ENCODE measurements around the gene HOPX.
"Not testable (repeated sequence)": the region's sequence is repeated elsewhere in the genome, so short reads cannot be mapped to it uniquely, and the experiment has no call there.

HOPX gene

DNA sequence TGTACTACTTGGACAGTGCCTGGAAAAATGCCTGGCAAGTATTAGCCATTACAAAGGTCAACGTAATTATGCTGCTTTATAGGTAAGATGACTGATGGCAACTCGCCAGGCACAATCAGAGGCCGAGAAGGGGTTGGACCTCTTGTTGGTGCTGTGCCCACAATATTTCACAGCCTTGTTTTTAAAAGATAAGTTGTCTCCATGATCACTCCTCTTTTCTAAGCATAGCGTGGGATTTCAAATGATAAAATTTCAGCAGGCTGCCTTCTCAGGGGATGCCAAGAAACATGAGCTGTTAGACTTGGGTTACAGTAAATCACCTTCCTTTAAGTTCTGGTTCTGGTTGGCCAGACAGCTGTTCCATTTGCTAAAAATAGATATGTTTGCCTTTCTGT, 26.9 kb downstream of the HOPX start:
- no peak for DNase-seq

DNA sequence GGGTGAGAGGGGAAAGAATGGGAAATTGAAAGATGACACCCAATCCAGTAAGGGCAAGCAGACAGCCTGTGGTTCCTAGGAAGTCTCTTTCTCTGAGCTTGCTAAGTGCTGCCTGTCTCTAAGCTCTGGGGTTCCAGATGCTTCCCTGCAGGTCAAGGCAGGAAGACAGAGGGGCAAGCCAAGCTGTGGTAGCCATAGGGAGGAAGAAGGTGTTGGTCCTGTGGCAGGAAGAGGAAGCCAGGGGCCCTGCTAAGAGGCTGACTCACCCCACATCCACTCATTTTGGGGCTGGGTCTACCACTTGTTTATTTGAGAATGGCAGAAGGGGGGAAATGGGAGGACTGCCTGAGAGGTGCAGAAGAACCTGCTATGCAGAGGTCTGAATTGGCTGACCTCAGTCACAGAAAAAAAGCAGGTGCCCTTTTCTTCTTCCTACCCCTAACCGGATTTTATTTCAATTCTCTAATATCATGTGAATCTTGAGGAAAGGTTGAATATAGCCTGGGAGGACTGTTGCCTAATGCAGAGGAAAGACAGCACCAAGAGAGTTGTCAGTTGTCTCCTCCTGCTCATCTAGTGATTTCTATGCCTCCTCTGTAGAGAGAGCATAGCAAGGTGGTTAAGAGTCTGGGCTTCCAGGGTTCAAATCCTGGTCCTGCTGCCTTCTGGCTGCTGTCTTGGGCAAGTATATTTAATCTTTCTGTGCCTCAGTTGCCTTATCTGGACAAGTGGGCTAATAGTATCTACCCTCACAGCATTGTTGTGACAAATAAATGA, 27.4 kb downstream of the HOPX start:
- DNase-seq: no peak

DNA sequence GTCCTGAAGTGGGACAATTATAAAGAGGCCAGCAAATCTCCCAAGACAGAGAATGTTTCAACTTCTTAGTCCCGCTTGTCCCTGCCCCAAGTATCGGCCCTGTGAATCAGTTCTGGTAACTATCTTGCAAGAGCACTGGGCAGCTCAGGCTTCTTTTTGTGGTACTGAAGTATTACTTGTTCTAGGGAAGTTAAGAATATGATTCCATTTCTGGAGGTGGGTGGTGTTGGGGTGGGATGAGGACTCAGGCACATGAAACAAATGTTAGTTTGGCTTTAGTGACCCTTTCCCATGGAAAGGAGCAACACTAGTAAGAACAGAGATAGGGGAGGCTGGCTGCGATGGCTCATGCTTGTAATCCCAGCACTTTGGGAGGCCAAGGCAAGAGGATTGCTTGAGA, 28.9 kb downstream of the HOPX start:
- DNase-seq: peak; percentile 17 to 53

DNA sequence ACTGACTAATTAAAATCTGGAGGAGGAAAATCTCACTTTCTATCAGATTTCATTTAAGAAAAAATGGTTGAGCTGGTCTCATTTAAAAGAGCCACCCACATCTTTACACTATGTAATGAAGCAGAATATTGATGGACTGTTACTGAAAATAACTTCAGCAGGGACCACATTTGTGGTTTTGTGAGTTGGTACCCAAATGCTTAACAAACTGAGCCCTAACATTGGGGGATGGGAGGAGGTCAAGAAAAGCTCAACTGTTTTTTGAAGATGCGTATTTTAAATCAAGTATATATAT, 30.1 kb downstream of the HOPX start:
- DNase-seq: no peak

DNA sequence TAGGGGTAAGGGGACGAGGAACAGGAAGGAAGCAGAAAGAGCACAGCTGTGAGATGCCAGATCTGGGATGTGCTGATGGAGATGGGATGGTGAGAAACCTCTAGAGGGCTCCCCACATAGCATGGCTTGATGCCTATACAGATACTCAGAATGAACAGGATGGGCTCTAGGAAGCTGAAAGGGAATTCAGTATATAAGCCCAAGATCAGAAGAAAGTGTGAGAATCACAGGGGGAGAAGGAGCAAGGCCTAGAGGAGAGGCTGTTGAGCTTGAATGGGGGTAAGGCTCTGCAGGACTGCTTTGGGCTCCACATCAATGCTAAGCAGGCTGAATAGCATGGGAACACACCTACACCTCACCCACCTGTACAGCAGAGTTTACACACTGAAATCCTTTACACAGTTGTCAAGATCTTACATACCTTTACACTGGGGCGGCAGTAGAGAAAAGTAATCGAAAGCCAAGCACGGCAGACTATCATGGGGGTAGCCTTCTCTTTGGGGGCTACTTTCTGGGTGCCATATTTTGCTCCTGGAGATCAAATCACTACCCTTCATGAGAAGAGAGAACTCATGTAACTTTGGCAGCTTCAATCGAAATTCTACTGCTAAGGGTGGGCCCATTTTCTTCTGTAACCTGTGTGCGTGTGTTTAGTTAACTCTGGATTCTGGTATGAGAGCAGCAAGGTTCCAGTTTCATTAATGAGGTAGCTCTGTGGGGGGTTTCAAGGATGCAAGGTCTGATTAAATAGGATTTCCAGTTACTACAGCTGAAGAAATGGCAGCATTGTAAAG, 30.6 kb downstream of the HOPX start:
- no peak for DNase-seq

DNA sequence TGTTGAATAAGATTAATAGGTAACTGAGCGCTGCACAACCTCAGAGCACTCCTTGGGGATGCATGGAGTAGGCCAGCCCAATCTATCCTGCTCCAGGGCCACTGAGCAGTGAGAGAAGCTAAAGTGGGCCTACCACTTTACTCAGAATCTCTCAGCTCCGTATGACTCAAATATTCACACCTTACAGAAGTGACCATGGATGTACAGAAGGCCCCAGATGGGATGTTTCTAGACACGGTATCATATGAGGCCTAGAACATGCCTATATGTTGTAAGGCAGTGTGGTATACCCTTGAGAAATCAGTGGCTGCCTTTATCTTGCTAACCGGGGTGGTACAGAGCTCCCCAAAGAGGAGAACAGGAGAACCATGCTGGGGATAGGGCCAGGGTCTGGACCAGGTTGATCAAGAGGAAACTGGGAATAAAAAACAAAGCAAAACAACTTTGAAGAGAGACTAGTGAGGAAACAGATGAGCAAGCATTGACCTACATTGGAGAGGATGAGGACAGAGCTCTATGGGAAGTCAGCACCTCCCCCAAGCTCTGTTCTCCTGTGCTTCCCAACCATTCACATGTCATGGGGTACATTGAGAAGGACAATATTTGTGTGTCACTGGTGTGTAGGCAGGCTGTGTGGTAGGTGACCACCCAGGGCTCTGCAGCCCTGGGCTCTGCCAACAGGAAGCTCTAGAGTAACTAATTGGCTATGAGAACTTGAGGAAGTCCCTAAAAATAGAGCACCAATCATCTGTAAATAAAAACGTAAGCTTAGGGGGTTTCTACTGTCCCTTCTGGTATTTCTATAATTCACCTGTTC, 31.4 kb downstream of the HOPX start:
- DNase-seq: peak; percentile 77 to 89

DNA sequence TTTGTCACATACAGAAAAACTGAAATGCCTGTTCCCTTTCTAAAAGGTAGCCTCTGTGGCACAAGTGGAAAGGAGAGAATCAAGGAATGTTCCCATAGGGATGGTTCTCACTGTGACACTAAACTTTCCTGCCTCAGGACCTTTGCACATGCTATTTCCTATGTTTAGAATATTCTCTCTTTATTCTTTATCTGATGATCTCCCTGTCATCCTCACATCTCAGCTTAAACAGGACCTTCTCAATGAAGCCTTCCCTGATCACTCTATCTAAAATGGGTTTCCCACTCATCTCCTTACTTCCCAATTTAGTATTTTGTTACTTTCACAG, 32.3 kb downstream of the HOPX start:
- DNase-seq: no peak

DNA sequence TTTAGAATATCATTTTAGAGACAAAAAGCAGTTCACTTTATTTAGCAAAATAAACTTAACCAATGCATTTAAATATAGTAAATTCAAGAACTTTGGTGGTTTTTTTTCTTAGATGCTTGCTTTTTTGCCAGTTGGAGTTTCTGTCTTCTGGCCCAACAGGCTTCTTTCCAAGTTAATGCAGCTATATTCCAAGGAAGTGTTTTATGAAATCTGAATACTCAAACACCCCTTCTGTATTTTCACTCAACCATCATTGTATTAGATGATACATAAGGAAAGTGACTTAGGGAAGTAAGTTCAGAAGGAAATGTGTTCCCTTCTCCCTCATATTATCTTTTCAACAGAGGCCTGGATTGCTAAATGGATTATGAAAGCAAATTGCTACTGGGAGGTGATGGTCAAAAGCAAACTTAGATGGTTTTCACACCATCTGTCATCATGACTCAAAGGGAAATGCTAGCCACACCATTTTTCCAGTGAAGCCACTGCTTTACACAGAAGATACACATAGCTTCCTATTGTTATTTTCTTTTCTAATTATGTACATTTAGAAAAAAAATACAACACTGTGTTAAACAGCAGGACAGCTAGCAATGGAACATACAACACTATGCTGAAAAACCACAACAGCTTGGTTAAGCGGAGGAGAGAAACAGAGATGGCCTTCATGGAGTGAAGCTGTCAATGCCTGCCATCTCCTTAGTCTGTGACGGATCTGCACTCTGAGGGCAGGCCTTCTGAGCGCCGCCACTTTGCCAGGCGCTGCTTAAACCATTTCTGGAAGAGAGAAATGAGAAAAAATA, 32.9 kb downstream of the HOPX start:
- peak; percentile 73 to 92 for DNase-seq

DNA sequence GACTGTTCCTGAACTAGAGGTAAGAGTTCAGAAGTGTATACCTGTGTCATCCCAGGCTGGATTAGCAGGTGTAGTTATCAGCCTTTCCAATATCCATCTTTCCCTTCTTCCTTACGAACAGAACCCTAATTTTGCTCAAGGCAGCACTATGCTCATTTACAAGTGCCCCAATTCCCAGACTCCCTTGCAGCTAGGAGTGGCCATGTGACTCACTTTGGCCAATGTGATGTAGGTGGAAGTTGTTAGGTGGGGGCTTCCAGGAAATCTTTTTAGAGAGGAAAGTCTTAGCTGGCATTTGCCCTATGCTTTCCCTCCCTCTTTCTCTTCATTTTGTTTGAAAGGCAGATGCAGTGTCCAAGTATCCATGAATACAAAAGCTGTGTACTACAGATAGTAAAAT, 34.8 kb downstream of the HOPX start:
- no peak for DNase-seq

DNA sequence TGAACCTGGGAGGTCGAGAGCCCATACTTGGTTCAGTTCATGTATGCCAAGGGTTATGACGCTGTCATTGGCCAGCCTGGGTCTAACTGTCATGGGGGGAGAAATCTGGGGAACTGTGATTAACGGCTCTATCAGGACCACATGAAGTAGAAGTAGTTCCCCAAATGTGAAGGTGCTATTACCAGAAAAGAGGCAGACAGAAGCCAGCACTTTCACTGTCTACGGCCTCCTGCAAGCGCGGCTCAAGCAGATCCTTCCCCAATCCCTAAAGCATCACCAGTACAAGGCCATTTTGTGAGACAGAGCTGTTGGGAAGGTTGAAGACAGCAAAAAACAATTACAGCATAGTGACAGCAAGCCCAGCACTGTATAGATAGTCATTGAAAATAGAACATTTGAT, 37.5 kb downstream of the HOPX start:
- DNase-seq: no peak

DNA sequence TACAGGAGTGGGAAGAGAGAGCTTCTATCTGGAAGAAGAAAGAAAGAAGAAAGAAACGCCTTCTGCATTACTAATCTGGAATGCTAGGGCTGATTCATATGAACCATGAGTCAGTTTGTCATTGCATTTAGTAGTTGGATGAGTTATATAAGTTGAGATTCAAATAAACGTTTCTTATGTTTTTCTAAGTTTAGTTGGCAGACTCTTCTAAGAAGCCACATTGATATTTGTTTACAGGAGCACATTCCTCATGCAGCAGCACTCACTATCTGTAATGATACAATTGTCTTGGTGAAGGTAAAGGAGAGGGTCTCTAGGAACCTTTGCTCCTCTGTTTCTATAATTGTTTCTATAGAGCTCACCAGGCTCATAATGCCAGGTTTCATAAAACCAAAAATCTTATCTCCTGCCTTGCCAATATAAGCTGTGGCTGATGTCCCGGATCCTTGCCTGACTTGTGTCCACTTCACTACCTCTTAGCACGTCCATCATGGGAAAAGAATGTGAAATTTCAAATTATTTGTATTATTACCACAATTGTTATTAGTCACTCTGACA, 39.5 kb downstream of the HOPX start:
- no peak for DNase-seq

DNA sequence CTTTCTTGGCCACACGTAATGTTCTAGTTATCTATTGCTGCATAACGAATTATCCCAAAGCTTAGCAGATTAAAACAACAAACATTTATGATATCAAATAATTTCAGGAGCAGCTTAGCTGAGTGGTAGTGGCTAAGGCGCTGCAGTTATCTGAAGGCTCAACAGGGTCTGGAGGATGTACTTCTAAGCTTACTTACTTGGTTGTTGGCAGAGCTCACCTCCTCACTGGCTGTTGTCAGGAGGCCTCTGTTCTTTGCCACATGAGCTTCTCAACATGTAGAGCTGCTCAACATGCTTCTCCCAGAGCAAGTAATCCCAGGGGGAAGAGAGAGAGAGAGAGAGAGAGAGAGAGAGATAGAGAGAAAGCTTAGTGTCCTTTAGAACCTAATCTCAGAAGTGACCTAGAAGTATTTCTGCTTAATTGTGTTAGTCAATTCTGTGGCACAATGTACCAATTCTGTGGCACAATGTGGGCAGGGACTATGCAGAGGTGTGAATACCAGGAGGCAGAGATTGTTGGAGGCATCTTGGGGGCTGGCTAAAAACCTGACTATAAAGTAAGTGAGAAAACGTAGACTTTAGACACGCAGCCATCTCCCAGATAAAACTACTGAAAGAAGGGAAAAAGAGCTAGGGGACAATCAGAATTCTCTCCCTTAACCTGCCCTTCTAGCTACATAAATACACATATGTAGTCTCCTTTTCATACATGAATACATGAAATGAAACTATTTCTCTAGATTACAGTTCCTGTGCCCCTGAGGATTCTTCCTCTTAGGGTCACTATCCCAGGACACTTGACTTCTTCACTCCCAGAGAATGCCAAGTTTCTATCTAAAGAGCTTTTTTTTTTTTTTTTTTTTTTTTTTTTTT, 40.2 kb downstream of the HOPX start:
- DNase-seq: no peak

DNA sequence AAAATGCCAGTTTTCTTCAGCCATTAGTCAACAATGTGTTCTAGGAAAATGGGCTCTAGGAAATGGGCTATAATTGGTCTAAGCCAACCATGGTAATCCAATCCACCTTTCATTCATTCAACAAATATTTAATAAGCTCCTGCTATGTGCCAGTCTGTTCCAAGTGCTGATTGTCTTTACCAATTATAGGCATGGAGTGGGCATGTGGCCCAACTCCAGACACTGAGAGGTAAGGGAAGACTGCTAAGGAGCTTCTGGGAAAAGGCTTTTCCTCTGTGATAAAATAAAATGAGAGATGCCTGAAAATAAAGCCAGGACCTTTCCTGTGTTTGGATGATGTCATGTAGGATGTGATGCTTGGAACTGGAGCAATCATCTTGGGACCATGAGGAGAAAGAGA, 43.3 kb downstream of the HOPX start:
- DNase-seq: no peak

DNA sequence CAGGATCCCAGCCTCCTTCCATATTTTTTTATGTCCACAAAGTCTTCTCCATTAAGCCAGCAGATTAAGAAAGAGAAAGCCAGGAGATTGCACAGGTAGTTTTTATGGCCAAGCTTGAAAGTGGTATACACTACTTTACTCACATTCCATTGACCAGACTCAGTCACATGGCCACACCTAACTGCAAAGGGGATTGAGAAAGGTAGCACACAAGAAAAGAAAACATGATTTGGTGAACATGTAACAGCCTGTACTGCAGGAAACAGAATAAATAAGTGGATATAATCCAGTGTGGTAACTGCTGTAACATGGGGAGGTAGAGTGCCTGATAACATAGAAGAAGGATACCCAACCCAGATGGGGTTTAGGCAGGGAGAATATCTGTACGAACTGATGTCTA, 43.9 kb downstream of the HOPX start:
- no peak for DNase-seq

DNA sequence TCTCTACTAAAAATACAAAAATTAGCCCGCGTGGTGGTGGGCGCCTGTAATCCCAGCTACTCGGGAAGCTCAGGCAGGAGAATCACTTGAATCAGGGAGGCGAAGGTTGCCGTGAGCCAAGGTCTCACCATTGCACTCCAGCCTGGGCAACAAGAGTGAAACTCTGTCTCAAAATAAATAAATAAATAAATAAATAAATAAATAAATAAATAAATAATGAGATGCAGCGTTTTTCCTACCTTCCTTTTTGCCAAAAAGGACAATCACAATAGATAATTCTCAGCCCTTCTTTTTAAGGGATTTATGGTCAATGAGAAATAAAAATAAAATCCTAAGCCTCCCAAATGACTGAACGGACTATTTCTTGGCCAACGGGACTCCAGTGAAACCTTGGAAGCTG, 46.1 kb downstream of the HOPX start:
- not testable (repeated sequence) for DNase-seq

DNA sequence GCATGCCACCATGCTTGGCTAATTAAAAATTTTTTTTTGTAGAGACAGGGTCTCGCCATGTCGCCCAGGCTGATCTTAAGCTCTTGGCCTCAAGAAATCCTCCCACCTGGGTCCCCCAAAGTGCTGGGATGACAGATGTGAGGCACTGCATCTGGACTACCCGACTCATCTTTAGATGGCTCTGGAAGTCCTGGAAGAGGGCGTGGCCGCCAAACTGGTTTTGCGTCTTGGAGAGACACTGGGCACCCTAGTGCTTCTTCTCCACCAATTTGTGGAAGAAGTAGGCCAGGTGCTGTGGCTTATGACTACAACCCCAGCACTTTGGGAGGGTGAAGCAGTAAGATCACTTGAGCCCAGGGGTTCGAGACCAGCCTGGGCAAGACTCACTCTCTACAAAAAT, 47.6 kb downstream of the HOPX start:
- DNase-seq: no peak

DNA sequence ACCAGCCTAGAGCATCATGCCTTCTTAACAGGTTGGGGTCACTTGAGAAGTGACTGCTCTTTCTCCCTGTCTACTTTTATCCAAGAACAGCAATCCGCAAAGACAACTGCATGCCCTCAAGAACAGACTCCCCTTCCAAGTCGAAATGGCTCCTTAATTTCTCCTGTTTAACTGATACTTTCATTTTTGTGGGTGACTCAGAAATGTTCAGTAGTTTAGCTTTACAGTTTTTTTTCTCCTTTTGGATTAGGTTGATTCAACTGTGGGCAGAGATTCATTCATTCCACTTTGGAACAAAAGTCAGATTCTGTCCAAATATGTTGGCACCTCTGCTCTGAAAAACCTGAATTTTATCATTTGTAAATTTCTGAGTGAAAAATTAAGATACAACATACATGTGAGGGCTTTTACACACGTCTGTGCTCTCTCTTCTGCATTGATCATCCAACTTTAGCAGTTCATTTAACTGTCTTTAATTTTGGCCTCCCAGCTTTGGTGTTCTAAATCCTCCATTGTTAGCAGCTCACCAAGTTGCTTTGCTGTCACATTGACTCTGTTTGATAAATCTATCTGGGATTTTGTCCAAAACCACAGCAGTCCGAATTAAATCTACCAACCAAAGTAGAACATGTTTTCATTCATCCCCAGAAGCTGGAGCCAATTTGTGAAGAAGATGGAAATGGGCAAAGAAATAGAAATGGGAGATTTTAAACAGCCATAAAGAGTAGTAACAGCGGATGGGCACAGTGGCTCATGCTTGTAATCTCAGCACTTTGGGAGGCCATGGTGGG, 50.0 kb downstream of the HOPX start:
- DNase-seq: no peak

DNA sequence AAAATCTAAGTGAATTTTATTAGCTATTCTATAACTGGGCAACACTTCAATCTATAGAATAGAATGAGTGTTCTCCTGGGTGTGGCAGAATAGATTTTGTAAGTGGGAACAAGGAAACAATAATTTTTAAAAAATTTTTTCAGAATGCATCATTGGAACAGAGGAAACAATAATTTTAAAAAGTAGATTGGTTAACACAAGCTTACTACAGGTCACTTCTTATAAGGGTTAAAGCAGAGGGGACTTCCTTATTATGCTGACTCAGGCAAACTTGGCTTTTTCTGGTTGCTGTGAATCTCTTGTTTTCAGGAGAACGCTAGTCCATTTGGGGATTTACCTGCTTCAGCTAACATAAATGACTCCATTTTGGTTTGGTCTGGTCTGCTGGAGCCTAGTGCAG, 52.5 kb downstream of the HOPX start:
- DNase-seq: no peak

DNA sequence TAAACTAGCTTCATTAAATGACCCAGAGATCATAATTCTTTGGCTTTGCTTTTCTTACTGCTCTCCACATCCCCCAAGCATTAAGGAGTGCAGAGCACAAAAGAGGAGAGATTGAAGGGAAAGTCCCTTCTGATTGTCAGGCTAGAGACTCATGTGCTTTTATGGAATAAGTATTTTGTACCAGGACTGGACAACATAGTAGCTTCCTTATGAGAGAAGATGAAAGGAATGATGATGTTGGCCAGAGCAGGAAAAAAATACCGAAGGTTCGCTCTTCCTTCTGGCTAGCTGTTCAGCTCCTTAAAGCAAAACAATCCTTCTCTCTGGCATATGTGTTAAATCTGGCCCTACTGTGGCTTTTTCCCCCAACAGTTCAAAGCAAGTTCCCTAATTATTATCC, 53.1 kb downstream of the HOPX start:
- no peak for DNase-seq

DNA sequence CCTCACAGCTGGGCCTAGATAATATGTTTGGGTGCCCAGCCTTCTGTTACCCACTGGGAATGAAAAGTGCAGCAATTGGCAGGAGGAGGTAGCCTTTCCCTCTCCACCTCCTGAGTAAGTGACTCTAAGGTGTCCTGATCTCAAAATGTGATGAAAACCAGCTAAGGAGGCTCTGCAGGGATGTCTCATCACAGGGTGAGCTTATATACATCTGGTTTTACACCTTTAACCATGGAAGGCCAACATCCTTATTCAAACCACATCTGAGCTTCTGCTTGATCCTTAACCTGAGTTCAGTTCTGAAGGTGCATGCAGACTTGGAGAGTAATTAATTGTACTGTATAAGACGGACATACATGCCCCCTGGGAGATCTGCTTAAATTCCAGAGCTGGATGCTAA, 53.7 kb downstream of the HOPX start:
- no peak for DNase-seq

DNA sequence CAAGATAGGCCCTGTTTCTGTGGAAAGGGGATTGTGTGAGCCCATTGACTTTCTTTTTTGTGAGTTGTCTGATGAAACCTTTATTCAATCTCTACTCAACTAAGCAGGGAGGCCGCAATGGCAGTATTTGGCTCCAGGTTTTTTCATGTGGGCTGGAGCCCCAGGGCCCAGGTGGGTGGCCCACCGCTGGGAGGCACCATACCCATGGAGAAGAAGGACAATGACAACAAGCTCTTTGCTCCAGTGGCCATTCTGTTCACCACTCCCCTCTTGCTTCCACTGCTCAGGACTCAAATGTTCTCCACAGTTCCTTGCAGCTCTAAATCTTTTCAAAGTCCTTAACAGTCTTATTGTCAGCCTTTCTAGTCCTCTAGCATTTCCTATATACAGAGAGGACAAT, 54.1 kb downstream of the HOPX start:
- no peak for DNase-seq
